GM12878 (cell line): ENCODE data around the gene RTP3. TPM values are rescaled to one million over a fixed set of nuclear protein-coding genes. Genes with fewer than 3 reads are reported as not detected.

Source experiments
- HDGF ChIP-seq: fragments of 450-650 bp; IDR thresholded peaks from 2 replicates; pipeline ENCODE4 v1.6.1; 2016; ENCODE audit warnings: antibody characterized with exemption
- SREBF1 ChIP-seq: IDR thresholded peaks from 2 replicates; pipeline ENCODE4 v1.6.1; 2012; ENCODE audit warnings: mild to moderate bottlenecking, low read length
- ZNF217 ChIP-seq: fragments of 450-650 bp; IDR thresholded peaks from 2 replicates; pipeline ENCODE4 v1.6.1; 2017; ENCODE audit warnings: antibody characterized with exemption, mild to moderate bottlenecking
- polyA plus RNA-seq, 11 experiments: library from polyadenylated mRNA; depleted of rRNA in 4 of 11; unstranded in 6 of 11; stranded (reverse) in 5 of 11; fragments of >200 nt; fragmentation: Nextera tagmentation in 4 of 11; fragmentation: Illumina TruSeq in 1 of 11; extraction: Ambion mirVana in 4 of 11; extraction: Trizol in 1 of 11; gene quantifications; 1 replicate in 1 of 11; 2 replicates in 10 of 11; pipeline versions ENCODE4 v1.2.1 to v1.2.3, GENCODE V29; 2011 to 2016; ENCODE audit warnings: inconsistent platforms in 2 of 11, missing spikeins in 2 of 11, low read depth in 1 of 11
- total RNA-seq, 4 experiments: library from RNA; depleted of rRNA in 3 of 4; stranded (reverse); fragments of >200 nt in 3 of 4; fragmentation: Illumina TruSeq in 1 of 4; extraction: Trizol in 1 of 4; gene quantifications; 2 replicates each; pipeline versions ENCODE4 v1.2.1 to v1.2.3, GENCODE V29; 2013 to 2021
- TF ChIP-seq, protein P1 (sequence below): IDR thresholded peaks from 2 replicates; pipeline ENCODE4 v1.6.1; 2011; ENCODE audit warnings: low read depth, mild to moderate bottlenecking, low read length, moderate library complexity, borderline replicate concordance; ENCODE audit errors: extremely low read depth
- TF ChIP-seq, protein P2 (sequence below): fragments of 450-650 bp; IDR thresholded peaks from 2 replicates; pipeline ENCODE4 v1.6.1; 2018; ENCODE audit warnings: borderline replicate concordance, mild to moderate bottlenecking; ENCODE audit not compliant: partially characterized antibody
- TF ChIP-seq, protein P3 (sequence below): IDR thresholded peaks from 2 replicates; pipeline ENCODE4 v1.6.1; 2011; ENCODE audit warnings: borderline replicate concordance, low read depth, mild to moderate bottlenecking, moderate library complexity, low read length; ENCODE audit not compliant: insufficient read depth, poor library complexity, severe bottlenecking

Gene RTP3
- total and polyA plus RNA-seq, 10 of the 15 experiments (the other 5 are each of a cell fraction or from before 2014, with no cell fraction given), result 0.06 TPM; not detected in 9

DNA sequence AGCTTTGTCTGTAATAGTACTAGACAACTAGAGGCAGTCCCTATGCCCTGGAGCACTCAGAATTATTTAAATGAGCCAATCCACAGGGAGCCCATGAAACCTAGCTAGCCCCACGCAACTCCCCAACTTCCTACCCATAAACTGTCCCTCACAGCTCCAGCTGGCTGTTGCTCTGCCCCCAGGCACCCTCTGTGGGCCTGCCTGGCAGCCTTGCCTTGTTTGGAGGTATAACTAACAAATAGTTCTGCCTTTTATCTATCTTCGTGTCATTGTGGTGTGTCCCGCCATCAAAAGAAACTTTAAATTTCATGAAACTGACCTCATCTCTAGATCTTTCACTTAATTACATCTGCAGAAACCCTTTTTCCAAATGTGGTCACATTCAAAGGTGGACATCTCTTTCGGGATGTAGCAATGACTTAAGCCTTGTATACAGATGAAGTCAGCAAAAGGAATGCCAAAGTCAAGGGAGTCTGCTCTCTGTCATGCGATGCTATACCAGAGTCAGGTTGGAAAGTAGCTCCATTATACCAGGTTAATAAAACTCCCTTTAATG, 1.8 kb upstream of the RTP3 start (continued):
- TF ChIP-seq, protein P1, sequence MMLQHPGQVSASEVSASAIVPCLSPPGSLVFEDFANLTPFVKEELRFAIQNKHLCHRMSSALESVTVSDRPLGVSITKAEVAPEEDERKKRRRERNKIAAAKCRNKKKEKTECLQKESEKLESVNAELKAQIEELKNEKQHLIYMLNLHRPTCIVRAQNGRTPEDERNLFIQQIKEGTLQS, result no peak
- TF ChIP-seq HDGF (no peak), SREBF1 (no peak), ZNF217 (no peak)
- TF ChIP-seq, protein P2, sequence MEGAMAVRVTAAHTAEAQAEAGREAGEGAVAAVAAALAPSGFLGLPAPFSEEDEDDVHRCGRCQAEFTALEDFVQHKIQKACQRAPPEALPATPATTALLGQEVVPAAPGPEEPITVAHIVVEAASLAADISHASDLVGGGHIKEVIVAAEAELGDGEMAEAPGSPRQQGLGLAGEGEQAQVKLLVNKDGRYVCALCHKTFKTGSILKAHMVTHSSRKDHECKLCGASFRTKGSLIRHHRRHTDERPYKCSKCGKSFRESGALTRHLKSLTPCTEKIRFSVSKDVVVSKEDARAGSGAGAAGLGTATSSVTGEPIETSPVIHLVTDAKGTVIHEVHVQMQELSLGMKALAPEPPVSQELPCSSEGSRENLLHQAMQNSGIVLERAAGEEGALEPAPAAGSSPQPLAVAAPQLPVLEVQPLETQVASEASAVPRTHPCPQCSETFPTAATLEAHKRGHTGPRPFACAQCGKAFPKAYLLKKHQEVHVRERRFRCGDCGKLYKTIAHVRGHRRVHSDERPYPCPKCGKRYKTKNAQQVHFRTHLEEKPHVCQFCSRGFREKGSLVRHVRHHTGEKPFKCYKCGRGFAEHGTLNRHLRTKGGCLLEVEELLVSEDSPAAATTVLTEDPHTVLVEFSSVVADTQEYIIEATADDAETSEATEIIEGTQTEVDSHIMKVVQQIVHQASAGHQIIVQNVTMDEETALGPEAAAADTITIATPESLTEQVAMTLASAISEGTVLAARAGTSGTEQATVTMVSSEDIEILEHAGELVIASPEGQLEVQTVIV, result no peak
- TF ChIP-seq, protein P3, sequence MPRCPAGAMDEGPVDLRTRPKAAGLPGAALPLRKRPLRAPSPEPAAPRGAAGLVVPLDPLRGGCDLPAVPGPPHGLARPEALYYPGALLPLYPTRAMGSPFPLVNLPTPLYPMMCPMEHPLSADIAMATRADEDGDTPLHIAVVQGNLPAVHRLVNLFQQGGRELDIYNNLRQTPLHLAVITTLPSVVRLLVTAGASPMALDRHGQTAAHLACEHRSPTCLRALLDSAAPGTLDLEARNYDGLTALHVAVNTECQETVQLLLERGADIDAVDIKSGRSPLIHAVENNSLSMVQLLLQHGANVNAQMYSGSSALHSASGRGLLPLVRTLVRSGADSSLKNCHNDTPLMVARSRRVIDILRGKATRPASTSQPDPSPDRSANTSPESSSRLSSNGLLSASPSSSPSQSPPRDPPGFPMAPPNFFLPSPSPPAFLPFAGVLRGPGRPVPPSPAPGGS, result no peak
